D721Med (cell line): ENCODE measurements around the gene PHF11.

Source experiments
- DNase-seq: peaks from one replicate; pipeline ENCODE4 v3.0.0; 2011; ENCODE audit warnings: low spot score; ENCODE audit not compliant: insufficient read length
- FAIRE-seq: peaks from 2 replicates; lab custom pipeline; 2011; peaks lifted over from hg19 to GRCh38; lab: Jason Lieb, UNC
- CTCF ChIP-seq: IDR thresholded peaks from 2 replicates; pipeline ENCODE4 v1.5.1; 2012; ENCODE audit warnings: mild to moderate bottlenecking, control low read depth; ENCODE audit not compliant: insufficient read depth; ENCODE audit errors: missing control alignments

The PHF11 gene

GRCh38 chr13:49498206-49498605 is 2.5 kb downstream of the PHF11 start:
- no peak for TF ChIP-seq CTCF
- DNase-seq = no peak
- FAIRE-seq = no peak

GRCh38 chr13:49499889-49500660 is 4.3 kb downstream of the PHF11 start:
- FAIRE-seq (no peak), DNase-seq (no peak)
- no peak for TF ChIP-seq CTCF

- TF ChIP-seq CTCF = no peak
- no peak for FAIRE-seq
Observed at GRCh38 chr13:49502954-49503353, 7.2 kb downstream of the PHF11 start.

DNA sequence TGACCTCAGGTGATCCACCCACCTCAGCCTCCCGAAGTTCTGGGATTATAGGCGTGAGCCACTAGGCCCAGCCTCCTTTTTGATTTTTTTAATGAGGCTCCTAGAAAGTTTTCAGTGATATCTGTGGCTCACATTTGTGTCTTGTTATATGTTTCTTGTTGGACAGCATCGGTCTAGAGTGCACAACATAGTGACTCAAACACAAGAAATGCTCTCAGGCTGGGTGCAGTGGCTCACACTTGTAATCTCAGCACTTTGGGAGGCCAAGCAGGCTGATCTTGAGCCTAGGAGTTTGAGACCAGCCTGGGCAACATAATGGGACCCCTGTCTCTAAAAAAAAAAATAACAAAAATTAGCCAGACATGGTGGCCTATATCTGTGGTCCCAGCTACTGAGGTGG is 8.2 kb downstream of the PHF11 start:
- no peak for TF ChIP-seq CTCF
- FAIRE-seq (no peak), DNase-seq (no peak)

More at GRCh38 chr13:49502954-49503353, 7.2 kb downstream of the PHF11 start:
- DNase-seq = no peak

DNA sequence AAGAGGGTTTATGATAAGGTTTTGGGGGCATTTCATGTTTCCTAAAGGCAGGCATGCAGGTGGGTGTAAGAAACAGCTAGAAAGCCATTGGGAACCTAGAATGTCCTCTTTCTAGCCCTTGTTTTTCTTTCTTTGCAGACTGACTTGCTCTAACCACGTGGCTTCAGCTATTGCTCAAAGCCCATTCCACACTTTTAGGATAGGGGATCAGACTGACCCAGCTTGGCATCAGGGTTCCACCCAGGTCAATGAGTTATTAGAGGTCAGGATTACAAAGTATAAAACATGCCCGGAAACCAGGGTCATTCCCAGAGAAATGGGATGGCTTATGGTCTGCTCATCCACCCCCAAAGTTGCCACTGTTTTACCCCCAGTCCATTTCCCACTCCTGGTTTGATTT is 16.8 kb downstream of the PHF11 start:
- no peak for TF ChIP-seq CTCF
- DNase-seq (no peak), FAIRE-seq (no peak)

- no peak for DNase-seq
- TF ChIP-seq CTCF = no peak
- FAIRE-seq = no peak
Observed at GRCh38 chr13:49516467-49516866, 20.7 kb downstream of the PHF11 start.

DNA sequence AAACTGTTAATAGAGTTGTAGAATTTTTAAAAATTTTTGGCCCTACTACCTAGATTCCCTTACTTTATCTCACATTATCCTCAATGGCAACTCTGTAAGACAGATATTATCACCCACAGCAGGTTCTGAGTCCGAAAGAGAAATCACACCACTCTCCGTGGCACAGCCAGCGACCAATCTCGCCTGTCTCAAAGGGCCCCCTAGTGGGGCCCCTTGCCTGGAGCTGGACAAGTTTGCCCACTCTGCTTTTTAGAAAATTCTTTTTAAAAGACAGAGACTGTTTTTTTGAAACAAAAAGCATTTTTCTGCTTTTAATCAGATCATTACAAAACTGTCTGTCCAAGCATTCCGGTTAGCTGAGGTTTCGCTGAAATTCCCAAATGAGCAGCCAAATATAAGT is 21.7 kb downstream of the PHF11 start:
- FAIRE-seq = no peak
- no peak for TF ChIP-seq CTCF
- DNase-seq = no peak
